Stimulated activated CD8-positive, alpha-beta memory T cell treated with anti-CD3 and anti-CD28 coated beads, Interleukin-15, amount 100 ng/mL, for 1 hour (primary cell): ENCODE data around the gene TMUB2.
"Not testable (repeated sequence)": the region's sequence is repeated elsewhere in the genome, so short reads cannot be mapped to it uniquely, and the experiment has no call there.

ENCODE experiments used
- DNase-seq: peaks from one replicate; pipeline ENCODE4 v3.0.0-alpha.2; 2020; ENCODE audit warnings: low read depth

The TMUB2 gene

DNA sequence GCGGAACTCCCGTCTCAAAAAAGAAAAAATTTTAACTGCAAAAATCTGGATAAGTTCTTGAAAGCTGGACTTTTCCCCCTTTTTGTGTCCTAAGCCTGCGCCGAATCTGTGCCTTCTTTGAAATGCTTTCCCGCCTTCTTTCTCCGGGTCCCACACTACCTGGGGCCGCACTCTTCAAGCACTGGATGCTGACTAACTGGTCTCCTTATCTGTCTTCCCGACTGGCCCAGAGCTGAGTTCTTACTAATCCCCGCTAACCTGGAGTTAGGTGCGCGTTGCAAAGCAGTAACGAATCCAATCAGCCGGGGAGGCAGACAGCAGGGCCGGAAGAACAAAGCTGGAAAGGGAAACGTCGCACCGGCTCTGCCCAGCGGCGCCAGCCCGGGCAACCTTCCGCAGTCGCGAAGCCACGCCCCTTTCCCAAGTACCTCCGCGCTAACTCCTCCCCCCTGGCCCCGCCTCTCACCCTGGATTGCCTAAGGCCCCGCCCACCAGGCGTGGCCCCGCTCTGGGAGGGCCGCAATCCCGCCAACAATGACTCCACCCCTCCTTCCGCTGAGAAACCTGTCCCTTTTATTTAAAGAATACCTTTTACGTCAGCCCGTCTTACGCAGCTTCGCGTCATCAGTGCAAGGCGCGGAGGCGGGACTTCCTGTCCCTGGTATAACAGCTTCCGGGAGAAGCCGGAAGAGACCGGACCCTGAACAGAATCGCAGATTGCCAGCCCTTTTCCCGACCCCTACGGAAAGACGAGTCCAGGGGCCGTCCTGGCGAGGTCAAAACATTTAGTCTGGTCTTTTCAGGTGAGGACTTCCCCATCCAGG is at the start of gene TMUB2:
Gene TMUB2, plus strand, starts transcription at position 666 of the 824 bp plus-strand sequence. CDS start 737 bp downstream, outside the sequence.
- DNase-seq, result peak; percentile 99

DNA sequence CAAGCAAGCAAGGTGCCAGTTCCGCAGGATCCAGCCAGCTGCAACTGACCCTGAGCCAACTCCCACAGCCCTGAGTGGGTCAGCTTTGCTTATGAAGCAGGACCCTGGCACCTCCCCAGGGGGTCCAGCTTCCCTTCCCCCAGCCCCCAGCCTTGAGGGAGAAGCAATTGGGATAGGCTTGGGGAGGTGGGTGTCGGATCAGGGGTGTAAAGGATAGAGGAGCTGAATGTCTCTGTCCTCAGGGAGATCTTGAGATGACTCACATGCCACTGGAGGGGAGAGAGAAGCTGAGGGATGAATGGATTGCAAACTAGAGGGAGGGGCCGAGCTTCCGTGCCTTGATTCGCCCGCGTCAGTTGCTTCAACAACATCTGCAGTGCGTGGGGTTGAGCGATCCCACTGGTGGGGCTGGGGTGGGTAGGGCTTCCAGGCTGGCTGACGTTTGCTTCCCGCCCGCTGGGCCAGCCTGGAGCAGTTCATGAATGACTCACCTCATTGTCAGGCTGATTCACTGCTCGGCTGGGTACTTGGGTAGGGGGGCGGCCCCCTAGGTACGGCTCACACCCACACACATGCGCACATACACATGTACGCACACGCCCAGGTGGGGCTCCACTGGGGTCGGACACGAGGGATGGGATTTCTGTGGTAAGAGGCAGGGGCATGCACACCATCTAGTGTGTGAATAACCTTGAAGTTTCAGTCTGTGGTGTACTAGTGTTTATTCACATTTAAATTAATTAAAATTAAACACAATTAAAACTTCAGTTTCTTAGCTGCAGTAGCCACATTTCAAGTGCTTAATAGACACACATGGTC is 48.7 kb upstream of the TMUB2 start:
- no peak for DNase-seq

DNA sequence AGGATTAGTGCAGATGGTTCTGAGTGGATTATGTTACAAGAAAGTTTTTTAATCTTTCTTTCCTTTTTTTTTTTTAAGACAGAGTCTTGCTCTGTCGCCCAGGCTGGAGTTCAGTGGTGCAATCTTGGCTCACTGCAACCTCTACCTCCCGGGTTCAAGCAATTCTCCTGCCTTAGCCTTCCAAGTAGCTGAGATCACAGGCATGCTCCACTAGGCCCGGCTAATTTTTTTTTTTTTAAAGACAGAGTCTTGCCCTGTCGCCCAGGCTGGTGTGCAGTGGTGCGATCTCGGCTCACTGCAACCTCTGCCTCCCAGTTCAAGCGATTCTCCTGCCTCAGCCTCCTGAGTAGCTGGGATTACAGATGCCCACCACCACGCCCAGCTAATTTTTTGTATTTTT is 42.9 kb upstream of the TMUB2 start:
- not testable (repeated sequence) for DNase-seq

DNA sequence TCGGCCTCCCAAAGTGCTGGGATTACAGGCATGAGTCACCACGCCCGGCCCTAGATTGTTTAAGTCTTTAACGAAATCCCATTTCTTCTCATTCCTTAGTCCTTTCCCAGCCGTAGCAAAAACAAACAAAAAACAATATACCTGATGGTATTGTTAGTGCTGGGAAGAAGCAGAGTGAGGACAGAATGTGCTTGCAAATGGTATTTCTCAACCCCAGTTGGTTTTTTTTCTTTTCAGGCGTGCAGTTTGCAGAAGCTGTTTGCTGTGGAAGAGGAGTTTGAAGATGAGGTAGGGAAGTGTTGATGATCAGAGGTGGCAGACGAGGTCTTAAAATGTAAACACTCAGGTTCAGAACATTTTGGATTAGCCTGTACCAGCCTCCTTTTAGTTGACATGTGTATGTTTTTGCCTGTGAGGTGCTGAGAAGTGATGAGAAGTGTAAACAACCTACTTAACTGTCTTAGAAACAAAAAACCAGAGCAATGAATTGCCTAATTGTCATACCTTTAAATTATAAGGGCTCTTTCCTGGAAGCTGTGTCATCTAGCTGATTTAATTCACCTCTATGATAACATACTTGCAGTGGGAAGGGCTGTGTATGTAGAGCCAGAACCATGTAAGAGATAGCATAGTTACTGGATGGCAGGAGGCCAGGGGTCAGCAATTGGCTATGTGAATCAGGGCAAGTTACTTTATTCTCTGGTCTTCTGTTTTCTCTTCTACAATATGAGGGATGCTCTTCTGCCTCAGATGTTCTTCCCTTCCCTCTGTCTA is 41.6 kb upstream of the TMUB2 start:
- DNase-seq, result no peak

DNA sequence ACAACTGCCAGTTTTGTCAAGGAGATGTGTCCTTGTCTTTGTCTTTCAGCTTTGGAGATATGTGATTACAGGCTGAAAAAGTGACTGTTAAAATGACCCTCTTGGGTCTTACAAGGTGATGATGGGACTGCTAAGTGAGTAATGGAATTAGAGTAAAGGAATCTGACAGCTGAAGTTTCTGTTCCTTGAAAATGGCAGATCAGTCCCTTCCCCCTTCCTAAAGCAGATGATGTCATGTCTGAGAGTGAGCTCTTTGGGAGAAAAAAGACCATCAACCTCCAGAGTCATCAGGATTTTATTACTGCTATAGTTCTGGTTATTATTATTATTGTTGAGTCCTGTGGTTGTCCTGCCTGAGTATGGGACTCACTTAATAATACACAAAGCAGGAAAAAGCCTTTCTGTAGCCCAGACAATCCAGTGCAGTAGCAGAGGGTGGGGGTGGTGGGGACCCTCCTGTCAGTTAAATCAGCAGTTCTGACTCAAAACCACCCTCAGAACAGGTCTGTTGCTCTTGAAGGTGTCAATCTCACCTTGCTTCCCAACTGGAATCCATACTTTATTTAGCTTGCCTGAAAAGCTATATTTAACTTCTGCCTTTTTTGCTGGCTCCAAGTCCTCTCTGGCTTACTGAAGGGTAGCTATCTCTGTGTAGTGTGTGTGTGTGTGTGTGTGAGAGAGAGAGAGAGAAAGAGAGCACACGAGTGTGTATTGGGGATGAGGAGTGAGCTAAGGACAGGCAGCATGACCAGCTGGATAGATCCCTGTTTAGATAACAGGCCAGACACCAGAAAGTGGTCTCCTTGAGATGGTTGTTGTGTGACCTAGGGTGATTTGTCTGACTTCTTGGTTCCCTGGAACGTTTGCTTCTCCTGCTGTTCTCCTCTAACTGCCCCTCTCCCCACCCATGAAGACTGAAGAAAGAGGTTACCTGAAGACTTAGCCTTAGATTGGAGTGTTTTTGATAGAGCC is 40.1 kb upstream of the TMUB2 start:
- no peak for DNase-seq

DNA sequence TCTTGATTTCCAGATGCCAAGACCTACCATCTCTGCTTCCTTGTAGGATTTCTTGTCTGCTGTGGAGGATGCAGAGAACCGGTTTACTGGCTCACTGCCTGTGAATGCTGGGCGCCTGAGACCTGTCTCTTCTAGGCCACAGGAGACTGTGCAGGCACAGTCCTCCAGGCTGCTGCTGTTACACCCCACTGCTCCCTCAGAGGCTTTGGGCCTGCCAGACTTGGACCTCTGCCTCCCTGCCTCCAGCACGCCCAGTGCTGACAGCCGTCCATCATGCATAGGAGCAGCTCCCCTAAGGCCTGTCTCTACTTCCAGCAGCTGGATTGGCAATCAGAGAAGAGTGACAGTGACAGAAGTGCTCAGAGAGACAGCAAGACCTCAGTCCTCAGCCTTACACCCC is 39.0 kb upstream of the TMUB2 start:
- DNase-seq, result no peak

DNA sequence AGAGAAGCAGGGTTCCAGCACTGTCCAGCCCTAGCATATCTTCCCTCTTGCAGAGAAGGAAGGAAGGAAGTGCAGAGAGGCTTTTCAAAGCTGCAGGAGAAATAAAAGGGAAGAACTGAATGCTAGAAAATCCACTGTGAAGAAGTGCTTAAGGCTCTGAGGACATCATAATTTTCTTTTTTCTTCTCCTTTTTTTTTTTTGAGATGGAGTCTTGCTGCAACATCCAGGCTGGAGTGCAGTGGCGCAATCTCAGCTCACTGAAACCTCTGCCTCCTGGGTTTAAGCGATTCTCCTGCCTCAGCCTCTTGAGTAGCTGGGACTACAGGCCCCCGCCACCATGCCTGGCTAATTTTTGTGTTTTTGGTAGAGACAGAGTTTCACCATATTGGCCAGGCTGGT is 37.7 kb upstream of the TMUB2 start:
- not testable (repeated sequence) for DNase-seq

DNA sequence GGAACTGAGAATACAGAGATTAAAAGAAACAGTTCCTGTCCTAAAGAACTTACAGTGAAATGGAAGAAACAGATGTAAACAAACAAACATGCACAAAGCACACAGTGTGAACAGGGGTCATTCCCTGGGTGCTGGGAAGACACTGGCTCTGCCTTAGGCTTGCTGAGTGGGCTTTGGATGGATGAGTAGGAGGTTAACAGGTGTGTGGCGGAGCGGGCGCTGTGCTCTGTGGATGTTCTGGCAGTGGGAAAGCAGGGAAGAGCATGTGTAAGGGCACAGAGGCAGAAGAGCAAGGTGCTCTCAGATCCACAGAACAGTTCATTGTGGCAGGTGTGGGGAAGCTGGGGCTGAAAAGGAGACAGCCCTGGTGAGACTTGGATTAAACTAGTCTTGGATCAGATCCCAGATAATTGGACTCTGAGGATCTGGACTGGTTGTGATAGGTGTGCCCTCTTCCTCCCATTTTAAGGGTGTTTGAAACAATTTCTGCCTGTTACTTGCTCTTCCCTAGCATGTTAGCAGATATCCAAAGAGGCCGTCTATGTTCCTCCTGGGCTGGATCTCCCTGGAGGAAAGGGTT is 36.9 kb upstream of the TMUB2 start:
- DNase-seq, result no peak

DNA sequence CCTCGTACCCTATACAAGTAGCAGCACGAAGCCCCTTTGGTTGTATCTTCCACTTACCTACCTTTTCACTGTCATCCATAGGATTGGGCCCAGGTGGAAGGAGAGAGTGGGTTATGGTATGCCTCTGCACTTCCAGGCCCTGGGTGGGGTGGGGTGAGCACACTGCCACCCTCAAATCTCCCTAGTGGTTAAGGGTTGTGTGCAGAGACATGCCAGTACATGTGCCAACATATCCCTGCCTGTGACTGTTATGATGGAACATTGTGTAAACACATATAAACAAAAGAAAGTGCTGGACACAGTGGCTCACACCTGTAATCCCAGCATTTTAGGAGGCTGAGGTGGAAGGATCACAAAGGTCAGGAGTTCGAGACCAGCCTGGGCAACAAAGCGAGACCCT is 33.9 kb upstream of the TMUB2 start:
- DNase-seq, result no peak

DNA sequence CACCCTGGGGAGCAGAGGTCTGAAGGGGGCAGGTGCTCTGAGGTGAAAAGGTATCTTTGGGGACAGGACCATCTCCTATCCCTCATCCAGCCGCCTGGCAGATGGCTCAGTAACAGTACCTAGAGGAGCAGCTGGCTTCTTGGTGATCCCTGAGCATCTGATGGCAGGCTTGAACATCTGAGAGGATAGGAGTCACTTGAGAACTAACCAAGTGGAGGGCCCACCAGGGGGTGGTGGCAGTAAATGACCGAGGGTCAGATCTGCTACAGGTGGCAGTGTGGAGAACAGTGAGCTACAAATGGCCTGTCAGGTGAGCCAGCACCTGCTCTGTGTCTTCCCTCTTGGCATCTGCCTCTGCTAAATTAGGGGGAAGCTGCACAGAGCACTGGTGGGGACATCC is 31.3 kb upstream of the TMUB2 start:
- no peak for DNase-seq

DNA sequence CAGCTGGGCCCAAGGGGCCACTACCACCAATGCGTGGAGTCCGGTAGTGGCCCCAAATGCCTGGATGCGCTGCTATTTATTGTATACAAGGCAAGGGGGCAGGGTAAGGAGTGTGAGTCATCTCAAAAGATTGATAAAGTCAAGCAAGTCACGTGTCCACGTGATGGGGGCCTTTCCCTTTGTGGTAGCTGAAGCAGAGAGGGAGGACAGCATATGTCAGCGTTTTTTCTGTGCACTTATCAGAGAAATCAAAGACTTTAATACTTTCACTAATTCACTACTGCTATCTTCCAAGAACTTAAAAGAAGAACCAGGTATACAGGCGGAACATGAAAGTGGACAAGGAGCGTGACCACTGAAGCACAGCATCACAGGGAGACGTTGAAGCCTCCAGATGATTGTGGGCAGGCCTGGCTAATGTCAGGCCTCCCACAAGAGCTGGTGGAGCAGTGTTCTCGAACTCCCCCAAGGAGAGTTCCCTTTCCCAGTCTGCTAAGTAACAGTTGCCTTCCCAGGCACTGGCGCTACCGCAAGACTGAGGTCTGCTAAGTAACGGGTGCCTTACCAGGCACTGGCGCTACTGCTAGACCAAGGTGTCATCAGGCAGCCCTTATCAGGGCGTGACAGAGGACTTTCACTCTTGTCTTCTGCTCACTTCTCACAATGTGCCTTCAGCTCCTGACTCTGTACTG is 27.1 kb upstream of the TMUB2 start:
- no peak for DNase-seq

DNA sequence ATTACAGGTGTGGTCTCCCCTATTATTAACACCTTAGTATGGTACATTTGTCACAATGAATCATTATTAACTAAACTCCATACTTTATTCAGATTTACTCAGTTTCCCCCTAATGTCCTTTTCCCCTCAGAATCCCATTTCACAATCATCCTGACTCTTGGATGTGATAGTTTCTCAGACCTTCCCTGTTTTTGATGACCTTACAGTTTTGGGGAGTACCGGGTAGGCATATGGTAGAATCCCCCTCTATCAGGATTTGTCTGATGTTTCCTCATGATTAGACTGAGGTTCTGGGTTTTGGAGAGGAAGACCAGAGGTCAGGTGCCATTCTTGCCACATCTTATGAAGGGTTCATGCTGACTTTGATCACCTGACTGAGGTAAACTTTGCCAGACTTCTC is 22.3 kb upstream of the TMUB2 start:
- DNase-seq, result no peak

DNA sequence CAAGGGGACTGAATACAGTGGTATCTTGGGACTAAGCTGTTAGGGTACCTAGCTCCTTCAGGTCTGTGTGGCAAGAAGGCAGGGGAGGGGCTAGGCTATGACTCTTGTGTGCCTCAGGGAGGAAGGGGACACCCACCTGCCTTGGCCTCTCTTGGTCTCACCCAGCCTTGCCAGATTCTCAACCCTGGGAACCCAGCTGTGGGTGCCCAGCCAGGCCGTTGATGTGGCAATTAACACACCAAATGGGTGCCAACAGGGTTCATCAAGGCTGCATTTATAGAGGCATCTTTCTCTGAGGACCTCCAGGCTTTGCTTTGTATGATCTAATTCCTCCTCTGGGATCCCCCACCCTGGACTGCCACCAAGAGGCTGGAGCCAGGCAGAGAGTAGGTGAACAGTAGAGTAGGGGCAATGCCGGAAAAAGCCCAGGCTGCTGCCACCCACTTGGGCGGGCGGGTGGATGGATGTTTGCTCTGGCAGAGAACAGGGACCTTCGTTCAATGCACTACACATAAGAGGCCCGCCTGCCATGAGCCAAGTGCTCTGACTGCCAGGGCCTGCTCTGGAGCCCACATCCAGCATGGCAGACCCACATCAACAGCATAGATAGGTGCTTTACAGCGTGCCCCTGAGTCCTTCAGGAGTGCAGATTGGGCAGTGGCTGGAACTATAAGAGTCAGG is 19.5 kb upstream of the TMUB2 start:
- no peak for DNase-seq

DNA sequence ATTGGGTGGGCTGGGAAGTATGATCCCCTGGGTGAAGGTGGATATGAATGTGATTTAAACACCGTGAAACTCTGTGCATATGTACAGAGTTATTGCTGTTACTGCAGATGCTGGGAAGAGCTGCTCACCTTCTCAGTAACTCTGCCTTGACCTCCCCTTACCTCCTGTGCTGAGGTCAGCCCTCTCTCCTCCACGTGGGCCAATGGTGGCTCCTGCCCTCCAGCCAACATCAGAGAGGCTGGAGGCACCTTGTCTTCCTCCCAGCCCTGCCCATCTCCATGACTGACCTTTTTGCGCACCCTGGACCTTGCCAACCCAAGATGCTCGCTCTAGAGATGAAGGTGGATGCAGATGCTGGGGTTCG is 16.7 kb upstream of the TMUB2 start:
- no peak for DNase-seq

DNA sequence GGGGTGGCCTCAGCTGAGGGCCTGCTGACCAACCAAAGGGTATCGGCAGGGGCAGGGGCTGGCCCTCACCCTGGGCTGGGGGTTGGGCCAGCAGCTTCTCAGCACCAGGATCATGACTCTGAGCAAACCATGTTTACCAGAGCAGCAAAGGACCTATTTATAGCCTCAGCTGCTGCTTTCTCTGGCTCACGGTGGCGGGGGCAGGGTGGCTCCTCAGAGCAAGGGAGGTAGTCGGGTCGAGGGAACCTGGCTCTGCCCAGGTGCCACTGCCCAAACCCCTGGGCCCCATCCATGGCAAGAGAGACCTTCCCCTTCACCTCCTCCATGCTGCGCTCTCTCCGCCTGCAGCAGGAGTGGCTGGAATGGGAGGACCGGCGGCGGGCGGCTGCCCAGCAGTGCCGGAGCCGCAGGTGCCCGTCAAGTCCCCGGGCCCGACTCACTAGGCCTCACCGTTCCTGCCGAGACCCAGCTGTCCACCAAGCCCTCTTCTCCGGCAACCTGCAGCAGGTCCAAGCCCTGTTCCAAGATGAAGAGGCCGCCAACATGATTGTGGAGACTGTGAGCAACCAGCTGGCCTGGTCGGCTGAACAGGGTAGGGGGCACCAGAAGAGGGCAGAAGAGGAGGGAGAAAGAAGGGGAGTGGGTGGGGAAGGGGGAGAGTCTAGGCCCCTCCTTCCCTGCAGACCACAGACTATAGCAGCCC is 16.1 kb upstream of the TMUB2 start, which contains the start of gene ASB16:
Gene ASB16, plus strand, starts transcription at position 206 of the 703 bp plus-strand sequence. Its CDS starts 86 bp downstream, at position 292.
- DNase-seq, result no peak

DNA sequence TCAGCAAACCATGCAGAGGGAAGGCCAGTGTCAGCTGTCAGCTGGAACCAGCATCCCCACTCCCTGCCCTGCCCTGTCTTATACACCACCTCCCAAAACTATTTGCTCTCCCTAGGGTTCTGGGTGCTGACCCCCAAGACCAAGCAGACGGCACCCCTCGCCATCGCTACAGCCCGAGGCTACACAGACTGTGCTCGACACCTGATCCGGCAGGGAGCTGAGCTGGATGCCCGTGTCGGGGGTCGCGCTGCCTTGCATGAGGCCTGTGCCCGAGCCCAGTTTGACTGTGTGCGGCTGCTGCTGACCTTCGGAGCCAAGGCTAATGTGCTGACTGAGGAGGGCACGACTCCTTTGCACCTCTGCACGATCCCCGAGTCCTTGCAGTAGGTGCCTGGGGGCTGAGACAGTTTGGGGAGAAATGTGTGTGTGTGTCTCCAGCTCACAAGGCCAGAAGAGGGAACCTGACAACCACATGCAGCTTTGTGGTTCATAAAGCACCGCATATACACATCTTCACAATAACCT is 14.8 kb upstream of the TMUB2 start:
- no peak for DNase-seq

DNA sequence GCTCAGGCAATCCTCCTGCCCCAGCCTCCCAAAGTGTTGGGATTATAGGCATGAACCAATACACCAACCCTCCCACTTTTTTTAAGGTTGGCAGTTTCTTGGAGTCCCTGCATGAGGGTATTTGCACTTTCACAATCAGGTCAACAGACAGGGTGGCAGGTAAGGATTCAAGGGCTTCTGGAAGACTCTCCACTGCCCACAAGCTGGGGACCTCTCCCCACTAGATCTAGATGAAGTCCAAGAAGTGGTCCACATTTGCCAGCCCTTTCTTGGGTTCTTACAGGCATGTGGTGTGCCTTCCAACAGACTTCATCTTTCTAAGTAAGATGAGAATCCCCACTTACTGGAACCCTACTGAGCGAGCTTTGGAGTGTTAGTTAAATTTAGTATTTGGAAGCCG is 12.3 kb upstream of the TMUB2 start:
- no peak for DNase-seq

DNA sequence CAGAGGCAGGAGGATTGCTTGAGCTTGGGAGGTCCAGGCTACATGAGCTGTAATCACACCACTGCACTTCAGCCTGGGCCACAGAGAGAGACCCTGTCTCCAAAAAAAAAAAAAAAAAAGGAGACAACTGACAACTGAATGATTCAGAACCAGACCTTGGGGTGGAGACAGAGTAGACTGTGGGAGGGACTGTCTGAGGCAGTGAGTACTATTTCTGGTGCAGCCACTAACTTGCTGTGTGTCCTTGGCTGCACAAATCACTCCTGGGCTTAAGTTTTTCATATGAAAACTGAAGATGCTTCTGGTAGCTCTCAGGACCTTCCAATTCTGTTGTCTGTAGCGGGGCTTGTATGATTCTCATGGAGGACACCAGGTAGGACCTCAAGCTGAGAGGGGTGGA is 10.5 kb upstream of the TMUB2 start:
- DNase-seq, result no peak
